Uterus (tissue), 4 donors: ENCODE data around the gene PEX5L. TPM values are rescaled to one million over a fixed set of nuclear protein-coding genes. Genes with fewer than 3 reads are reported as not detected.

Experiments
- DNase-seq, 2 donors: peaks; one replicate each; pipeline ENCODE4 v3.0.0-alpha.2; 2019 to 2020
- H3K27ac ChIP-seq, 2 donors: fragments of 200-600 bp; sonication (generic); 1 replicate in 1 of 2; 2 replicates in 1 of 2; pipeline ENCODE4 v1.5.1; 2016 to 2018
- H3K27me3 ChIP-seq, 2 donors: fragments of 200-600 bp; sonication (generic); one replicate each; pipeline ENCODE4 v1.5.1; 2018 to 2019; ENCODE audit warnings: control low read depth in 1 of 2
- H3K36me3 ChIP-seq, 2 donors: fragments of 200-600 bp; sonication (generic); one replicate each; pipeline ENCODE4 v1.5.1; 2019; ENCODE audit warnings: control low read depth in 1 of 2
- H3K4me1 ChIP-seq, 2 donors: fragments of 200-600 bp; sonication (generic); one replicate each; pipeline ENCODE4 v1.5.1; 2018 to 2019; ENCODE audit warnings: control low read depth in 1 of 2
- H3K4me3 ChIP-seq, 2 donors: fragments of 200-600 bp; sonication (generic); 1 replicate in 1 of 2; 2 replicates in 1 of 2; pipeline ENCODE4 v1.5.1; 2018 to 2019; ENCODE audit warnings: mild to moderate bottlenecking in 1 of 2
- H3K9me3 ChIP-seq, 2 donors: fragments of 200-600 bp; sonication (generic); one replicate each; pipeline ENCODE4 v1.5.1; 2019; ENCODE audit warnings: control low read depth in 1 of 2
- CTCF ChIP-seq, 4 experiments: fragments of 200-600 bp in 2 of 4; fragments of 450-650 bp in 2 of 4; sonication (generic) in 2 of 4; IDR thresholded peaks; one replicate each; pipeline ENCODE4 v1.5.1; 2016 to 2019; ENCODE audit warnings: antibody characterized with exemption in 4 of 4, mild to moderate bottlenecking in 2 of 4, moderate library complexity in 1 of 4
- POLR2A ChIP-seq, 2 donors: fragments of 450-650 bp; IDR thresholded peaks; one replicate each; pipeline ENCODE4 v1.6.1; 2016; ENCODE audit warnings: antibody characterized with exemption in 2 of 2, mild to moderate bottlenecking in 1 of 2, moderate library complexity in 1 of 2
- intact Hi-C: fragments of 100-400 bp; cut with DNase I; formaldehyde crosslinking; loops from one replicate; pipeline ENCODE4 v1.15.1; 2023; ENCODE audit warnings: low total_unique reads
- total RNA-seq, 4 donors: library from RNA; depleted of rRNA in 3 of 4; stranded (reverse); fragments of >200 nt in 3 of 4; gene quantifications; one replicate each; pipeline versions ENCODE4 v1.1.0 to v1.2.4, GENCODE V29; 2014 to 2023
- donor health status: DM: yes; HTN: yes; CAD: no.

Gene PEX5L
- total RNA-seq, 4 donors from 2014 or later, result 0.07 to 0.34 TPM; not detected in 2

GRCh38 chr3:179991883-179992282 is 44.9 kb downstream of the PEX5L start:
- no peak overlapping the region for H3K27ac ChIP-seq
- intact Hi-C loops, result no loop called here
- H3K4me1 ChIP-seq, result no peaks in the 10 kb centered on the region
- DNase-seq, result no peak
- H3K9me3 ChIP-seq, result no peaks in the 10 kb centered on the region
- H3K4me3 ChIP-seq, result no peak overlapping the region
- H3K27me3 ChIP-seq, result no peaks in the 10 kb centered on the region
- TF ChIP-seq POLR2A (IDR thresholded peaks at IDR 0.05), result no peak
- no peaks in the 10 kb centered on the region for H3K36me3 ChIP-seq

DNA sequence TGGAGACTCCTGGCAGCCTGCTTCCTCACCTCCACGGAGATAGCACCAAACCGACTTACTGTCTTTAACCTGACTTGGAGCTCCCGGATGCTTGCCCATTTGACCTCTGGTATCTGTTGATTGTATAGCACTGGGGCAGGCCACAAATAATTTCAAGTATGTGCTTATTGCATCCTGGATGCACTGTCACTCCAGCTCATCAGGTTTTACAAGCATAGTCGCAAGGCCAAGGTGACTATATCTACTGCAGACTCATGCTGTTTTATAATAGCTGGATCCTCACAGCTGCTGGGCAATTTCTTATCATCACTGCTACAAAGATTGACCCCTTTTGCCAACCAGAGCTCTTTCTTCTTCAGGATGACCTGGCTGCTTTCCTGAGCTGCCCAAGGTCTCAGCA is 45.6 kb downstream of the PEX5L start:
- H3K4me3 ChIP-seq, result no peak overlapping the region
- H3K27ac ChIP-seq, result no peak overlapping the region
- no peaks in the 10 kb centered on the region for H3K9me3 ChIP-seq
- H3K4me1 ChIP-seq, result no peaks in the 10 kb centered on the region
- no peaks in the 10 kb centered on the region for H3K27me3 ChIP-seq
- no peaks in the 10 kb centered on the region for H3K36me3 ChIP-seq
- no peak for DNase-seq
- no peak for TF ChIP-seq POLR2A (IDR thresholded peaks at IDR 0.05)
- intact Hi-C loops, result no loop called here

GRCh38 chr3:179981646-179982045 is 55.1 kb downstream of the PEX5L start:
- H3K4me1 ChIP-seq, result no peaks in the 10 kb centered on the region
- H3K27ac ChIP-seq, result no peak overlapping the region
- TF ChIP-seq CTCF (IDR thresholded peaks at IDR 0.05) (no peak), POLR2A (IDR thresholded peaks at IDR 0.05) (no peak)
- no peaks in the 10 kb centered on the region for H3K27me3 ChIP-seq
- H3K36me3 ChIP-seq, result no peaks in the 10 kb centered on the region
- H3K9me3 ChIP-seq, result no peaks in the 10 kb centered on the region
- no peak overlapping the region for H3K4me3 ChIP-seq
- no peak for DNase-seq
- intact Hi-C loops, result no loop called here

GRCh38 chr3:179977356-179977755 is 59.4 kb downstream of the PEX5L start:
- Histone ChIP-seq H3K27ac (no peak overlapping the region), H3K4me3 (no peak overlapping the region), H3K36me3 (no peaks in the 10 kb centered on the region), H3K4me1 (no peaks in the 10 kb centered on the region), H3K27me3 (no peaks in the 10 kb centered on the region), H3K9me3 (no peaks in the 10 kb centered on the region)
- no peak for DNase-seq
- TF ChIP-seq CTCF (IDR thresholded peaks at IDR 0.05), result no peak
- no peak for TF ChIP-seq POLR2A (IDR thresholded peaks at IDR 0.05)
- intact Hi-C loops, result no loop called here

DNA sequence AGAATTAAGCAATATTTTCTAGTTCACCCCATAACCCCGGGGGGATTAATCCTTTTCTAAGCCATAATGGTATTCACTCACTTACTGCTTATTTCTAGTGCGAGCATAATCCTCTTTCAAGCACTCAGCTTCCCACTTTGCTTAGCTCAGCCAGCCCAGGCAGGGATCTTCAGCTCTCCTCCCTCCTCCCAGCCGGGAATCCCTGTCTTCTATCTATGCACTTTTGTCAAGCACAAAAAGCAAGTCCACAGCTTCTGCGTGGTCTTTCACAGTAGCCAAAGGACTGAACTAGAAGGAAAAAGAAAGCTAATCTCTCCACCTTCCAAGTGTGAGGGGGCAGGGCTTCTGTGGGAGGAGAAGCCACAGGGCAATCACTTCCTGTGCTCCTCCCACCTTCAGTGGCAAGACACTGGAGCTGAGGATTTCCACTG is 62.8 kb downstream of the PEX5L start:
- intact Hi-C loops, result no loop called here
- H3K36me3 ChIP-seq, result no peaks in the 10 kb centered on the region
- H3K4me1 ChIP-seq, result no peaks in the 10 kb centered on the region
- no peak for TF ChIP-seq POLR2A (IDR thresholded peaks at IDR 0.05)
- no peak for TF ChIP-seq CTCF (IDR thresholded peaks at IDR 0.05)
- H3K4me3 ChIP-seq, result no peak overlapping the region
- H3K27ac ChIP-seq, result no peak overlapping the region
- no peak for DNase-seq
- no peaks in the 10 kb centered on the region for H3K27me3 ChIP-seq
- H3K9me3 ChIP-seq, result no peaks in the 10 kb centered on the region

DNA sequence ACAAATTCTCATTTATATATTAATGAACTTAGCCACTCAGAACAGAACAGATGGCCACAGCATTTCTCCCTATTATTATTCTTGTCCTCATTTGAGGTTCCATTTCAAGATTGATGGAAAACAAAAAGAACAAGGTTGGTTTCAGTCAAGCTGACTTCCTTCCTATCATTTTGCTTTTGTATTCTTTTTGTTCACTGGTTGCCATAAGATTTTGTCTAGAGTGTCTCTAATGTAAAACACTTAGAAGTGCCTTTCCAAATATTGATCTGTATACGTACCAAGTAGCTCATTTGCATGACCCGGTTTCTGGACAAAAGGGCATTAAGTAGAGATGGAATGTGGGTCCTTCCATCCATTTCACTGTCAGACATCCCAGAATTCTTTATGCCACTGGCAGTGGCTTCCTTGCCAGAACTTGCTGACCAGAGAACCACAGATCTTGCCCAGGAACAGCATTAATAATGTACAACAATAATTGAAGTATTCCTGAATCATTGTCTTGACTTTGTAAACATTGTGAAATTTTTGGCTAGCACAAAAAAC is 63.8 kb downstream of the PEX5L start:
- Histone ChIP-seq H3K4me3 (no peak overlapping the region), H3K27ac (no peak overlapping the region), H3K27me3 (no peaks in the 10 kb centered on the region), H3K4me1 (no peaks in the 10 kb centered on the region), H3K9me3 (no peaks in the 10 kb centered on the region), H3K36me3 (no peaks in the 10 kb centered on the region)
- no peak for DNase-seq
- intact Hi-C loops, result no loop called here
- no peak for TF ChIP-seq CTCF (IDR thresholded peaks at IDR 0.05)
- no peak for TF ChIP-seq POLR2A (IDR thresholded peaks at IDR 0.05)
